HTERT RPE-1 (cell line): ENCODE data around the gene MOCOS.
"Not testable (repeated sequence)": the region's sequence is repeated elsewhere in the genome, so short reads cannot be mapped to it uniquely, and the experiment has no call there.

ENCODE experiments used
- in situ Hi-C: fragments of 300-500 bp; cut with MboI; formaldehyde crosslinking; loops from 4 replicates; pipeline ENCODE4 v1.14.3; 2020; ENCODE audit warnings: low sequenced_read_pairs

The MOCOS gene

DNA sequence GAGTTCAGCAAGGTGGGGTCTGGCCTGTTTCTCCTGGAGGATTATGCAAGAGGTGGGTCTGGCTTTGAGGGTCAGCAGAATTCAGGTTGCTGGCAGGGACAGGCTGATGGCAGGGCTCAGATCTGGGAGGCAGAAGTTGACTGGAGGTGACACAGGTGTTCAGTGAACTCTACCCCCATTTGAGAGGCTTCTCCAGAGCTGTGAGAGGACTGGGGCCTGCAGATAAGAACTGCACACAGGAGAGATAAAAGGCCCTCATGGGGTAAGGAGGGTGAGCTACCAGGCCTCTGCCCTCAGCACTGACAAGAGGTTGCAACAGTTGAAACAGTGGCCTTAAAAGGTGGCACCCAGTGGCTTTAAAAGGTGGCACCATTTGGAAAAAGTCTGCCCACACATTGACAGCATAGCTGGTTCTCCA is 13.1 kb downstream of the MOCOS start:
- in situ Hi-C loops, result no loop called here

DNA sequence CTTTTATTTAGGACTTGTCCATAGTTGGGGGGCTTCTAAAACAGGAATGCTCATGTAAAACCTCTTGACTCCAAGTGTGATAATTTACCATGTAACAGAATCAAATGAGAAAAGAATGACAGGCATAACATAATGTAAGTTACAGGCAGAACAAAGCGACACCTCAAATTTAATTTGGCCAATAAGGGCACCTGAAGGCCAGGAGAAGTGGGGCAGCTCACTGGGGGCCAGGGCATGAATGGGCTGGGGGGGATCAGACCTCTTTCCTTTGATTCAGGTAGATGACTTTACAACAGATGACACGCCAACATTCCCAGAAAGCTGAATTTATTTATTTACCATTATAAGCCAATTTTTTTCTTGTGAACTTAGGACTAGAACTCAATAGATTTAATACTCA is 14.5 kb downstream of the MOCOS start:
- in situ Hi-C loops, result no loop called here

DNA sequence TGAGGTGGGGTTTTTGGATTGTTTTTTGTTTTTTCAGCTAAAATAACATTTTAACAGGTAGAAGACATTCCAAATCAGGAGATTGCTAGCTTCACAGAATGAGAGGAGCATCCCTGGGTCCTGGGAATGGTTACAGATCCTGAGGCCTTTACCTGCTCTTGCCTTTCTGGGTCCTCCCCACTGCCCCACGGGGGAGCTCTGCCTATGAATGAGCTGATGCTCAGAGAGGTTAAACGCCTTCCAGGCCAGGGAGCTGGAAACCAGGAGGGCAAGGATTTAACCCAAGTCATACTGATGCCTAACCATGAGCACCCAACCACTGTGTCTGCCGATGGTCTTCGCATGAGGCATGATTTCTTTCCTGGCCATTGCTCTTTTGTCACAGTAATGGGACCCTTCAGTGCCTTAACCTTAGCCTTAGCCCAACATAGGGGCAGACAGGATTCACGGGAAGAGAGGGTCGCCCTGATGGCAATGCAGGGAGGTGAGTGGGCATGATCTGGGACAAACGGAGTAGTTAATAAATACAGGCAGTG is 16.1 kb downstream of the MOCOS start:
- in situ Hi-C loops, result no loop called here

DNA sequence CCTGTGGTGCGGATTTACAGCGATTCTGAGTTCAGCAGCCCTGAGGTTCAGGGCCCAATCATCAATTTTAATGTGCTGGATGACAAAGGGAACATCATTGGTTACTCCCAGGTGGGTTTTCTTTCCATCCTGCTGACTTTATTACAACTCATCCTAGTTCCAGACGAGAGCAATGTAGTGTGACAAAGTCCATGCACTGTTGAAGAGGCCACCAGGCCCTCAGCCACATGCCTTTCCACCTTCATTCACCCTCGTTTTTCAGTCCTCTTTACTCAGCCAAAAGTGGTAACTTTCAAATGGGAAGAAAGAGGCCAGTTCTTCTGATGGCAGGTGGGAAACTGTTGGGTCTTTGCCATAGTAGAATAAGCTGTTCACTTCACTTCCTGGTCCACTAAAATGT is 17.9 kb downstream of the MOCOS start:
- in situ Hi-C loops, result no loop called here

DNA sequence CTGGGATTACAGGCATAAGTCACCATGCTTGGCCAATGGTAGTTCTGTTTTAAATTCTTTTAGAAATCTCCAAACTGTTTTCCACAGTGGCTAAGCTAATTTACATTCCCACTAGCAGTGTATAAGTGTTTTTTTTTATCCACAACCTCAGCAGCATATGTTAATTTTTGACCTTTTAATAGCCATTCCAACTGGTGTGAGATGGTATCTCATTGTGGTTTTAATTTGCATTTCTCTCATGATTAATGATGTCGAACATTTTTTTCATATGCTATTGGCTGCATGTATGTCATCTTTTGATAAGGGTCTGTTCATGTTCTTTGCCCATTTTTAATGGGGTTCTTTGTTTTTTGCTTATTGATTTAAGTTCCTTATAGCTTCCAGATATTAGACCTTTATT is 20.0 kb downstream of the MOCOS start:
- in situ Hi-C loops, result no loop called here

DNA sequence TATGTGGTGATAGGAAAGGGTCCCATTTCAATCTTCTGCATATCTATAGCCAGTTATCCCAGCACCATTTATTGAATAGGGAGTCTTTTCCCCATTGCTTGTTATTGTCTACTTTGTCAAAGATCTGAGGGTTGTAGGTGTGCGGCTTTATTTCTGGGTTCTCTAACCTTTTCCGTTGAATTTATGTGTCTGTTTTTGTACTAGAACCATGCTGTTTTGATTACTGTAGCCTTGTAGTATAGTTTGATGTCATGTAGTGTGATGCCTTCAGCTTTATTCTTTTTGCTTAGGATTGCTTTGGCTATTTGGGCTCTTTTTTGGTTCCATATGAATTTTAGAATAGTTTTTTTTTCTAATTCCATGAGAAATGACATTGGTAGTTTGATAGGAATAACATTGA is 20.7 kb downstream of the MOCOS start:
- in situ Hi-C loops, result not testable (repeated sequence)

DNA sequence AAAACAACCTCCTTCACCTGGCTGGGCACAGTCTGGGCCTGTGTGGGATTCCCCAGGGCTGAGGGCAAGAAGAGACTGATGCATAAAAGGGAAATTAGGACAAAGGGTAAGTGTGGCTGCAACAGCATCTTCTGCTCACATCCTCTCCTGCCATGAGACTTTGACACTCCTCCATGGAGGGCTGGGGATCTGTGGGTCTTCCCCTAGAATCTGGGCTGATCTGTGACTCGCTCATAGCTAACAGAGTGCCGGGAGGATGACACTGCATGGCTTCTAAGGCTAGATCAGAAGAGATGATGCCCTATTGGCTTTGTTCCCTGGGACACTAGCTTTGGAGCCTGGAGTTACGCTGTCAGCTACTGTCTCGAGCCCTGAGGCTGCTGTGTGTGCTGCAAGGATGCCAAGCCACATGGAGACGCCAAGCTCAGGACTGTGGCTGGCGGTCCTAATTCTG is 24.3 kb downstream of the MOCOS start:
- in situ Hi-C loops, result no loop called here

DNA sequence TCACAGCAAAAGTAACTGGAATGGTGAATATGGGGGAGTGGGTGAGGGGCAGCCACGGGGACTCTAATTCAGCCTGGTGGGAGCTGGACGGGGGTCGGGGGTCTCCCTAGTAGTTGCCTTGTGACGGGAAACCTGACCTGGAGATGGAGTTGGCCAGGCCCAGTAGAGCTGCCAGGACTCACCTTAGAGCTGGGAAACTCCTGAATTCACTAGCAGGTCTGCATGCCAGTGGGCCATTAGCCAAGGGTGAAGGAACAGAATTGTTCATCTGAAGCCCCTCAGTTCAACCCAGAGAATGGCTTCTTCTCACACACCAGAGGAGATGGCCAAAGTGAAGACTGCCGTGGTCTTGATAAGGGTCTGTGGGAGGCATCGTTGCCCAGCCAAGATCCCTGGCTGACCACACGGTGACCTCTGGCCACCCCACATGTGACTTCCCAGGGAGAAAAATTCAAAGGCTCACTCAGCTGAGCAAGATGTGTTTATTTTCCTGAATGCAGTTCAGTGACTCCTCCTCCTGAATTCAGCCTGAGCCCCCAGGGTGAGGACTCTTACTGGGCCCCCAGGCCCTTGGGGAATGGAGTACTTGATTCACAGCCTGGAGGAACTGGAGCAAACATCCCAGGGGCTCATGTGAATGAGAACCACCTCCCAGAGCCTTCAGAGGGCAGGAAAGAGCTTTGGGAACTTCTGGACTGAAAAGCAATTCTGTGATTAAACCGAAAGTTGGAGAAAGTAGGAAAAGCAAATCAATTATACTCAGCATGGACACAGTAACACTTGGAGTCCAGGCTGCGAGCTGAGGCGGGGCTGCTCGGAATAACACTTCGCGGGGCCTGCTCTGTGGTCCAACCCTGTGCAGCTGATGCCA is 25.2 kb downstream of the MOCOS start:
- in situ Hi-C loops, result no loop called here

DNA sequence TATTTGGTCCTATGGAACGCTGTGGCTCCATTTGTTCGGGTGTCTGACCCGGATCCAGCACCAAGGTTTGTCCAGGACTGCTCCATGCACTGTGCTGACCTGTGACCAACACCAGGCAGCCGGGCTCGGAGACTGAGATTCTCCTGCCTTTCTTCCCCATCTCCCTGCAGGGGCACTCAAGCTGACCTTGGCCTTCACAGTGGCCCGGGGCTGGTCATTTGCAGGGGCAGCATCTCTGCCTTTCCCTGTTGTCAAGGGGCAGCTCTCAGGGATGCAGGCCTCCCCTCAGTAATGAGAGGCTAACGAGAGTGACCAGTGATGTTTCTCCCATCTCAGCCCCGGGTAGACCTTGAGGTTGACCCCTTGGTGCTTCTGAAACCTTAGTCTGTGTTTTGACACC is 27.5 kb downstream of the MOCOS start:
- in situ Hi-C loops, result no loop called here

DNA sequence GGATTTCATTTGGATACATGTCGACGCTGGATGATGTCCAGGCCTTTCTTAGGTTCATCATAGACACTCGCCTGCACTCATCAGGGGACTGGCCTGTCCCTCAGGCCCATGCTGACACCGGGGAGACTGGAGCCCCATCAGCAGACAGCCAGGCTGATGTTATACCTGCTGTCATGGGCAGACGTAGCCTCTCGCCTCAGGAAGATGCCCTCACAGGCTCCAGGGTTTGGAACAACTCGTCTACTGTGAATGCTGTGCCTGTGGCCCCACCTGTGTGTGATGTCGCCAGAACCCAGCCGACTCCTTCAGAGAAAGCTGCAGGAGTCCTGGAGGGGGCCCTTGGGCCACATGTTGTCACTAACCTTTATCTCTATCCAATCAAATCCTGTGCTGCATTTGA is 28.3 kb downstream of the MOCOS start:
- in situ Hi-C loops, result no loop called here

DNA sequence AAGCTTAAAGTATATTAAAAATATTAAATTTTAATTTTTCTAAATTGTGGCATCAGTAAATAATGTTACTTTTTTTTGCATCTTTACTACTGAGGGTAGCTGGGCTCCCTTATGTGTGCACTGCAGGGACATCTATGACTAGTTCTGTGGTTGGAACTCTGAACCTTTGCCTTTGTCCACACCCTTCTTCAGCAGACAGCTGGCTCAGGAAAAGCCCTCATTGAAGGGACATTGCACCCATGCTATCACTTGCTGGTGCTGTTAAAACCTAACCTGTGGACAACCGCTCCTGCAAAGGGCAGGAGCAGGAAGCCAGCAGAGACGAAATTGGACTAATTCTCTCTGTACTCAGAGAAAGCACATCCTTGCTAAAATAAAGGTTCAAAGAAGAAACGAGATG is 30.1 kb downstream of the MOCOS start:
- in situ Hi-C loops, result no loop called here

DNA sequence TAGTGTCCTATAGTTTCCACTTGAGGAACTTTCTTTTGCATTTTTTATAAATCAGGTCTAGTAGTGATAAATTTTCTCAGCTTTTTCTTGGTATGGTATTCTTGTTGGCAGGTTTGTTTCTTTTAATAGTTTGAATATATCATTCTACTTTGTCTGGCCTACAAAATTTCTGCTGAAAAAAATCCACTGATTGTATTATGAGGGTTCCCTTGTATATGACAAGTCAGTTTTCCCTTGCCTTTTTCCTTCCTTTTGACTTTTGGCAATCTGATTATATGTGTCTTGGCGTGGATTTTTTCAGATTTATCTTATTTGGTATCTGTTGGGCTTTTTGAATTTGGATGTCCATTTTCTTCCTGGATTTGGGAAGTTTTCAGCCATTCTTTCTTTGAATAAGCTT is 41.9 kb downstream of the MOCOS start:
- in situ Hi-C loops, result no loop called here

DNA sequence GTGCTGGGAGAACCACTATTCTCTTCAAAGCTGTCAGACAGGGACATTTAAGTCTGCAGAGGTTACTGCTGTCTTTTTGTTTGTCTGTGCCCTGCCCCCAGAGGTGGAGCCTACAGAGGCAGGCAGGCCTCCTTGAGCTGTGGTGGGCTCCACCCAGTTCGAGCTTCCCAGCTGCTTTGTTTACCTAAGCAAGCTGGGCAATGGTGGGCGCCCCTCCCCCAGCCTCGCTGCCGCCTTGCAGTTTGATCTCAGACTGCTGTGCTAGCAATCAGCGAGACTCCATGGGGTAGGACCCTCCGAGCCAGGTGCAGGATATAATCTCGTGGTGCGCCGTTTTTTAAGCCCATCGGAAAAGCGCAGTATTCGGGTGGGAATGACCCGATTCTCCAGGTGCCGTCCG is 53.2 kb downstream of the MOCOS start:
- in situ Hi-C loops, result not testable (repeated sequence)

DNA sequence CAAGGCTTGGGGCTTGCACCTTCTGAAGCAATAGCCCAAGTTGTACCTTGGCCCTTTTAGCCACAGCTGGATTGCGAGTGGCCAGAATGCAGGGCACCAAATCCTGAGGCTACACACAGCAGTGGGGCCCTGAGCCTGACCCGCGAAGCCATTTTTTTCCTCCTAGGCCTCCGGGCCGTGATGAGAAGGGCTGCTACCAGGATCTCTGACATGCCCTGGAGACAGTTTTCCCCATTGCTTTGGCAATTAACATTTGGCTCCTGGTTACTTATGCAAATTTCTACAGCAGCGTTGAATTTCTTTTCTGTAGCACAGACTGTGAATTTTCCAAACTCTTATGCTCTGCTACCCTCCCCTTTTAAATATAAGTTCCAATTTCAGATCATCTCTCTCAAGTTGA is 54.5 kb downstream of the MOCOS start:
- in situ Hi-C loops, result no loop called here

DNA sequence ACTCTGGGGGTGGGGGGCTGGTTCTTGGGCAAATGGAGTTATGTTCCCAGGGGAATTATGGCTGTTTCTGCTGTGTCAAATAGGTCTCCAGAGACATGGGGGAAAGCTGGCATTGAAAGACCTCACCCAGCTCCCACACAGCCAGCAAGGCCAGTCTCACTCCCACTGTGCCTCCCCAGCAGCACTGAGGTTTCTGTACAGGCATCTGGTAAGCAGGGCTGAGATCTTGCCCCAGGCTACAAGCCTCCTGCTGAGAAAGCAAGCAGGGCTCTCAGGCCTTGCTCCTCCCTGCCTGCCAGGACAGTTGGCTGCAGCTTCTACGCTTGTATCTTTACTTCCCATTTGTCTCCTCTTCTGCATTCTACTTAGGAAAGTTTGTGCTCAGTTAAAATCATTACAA is 59.7 kb downstream of the MOCOS start:
- in situ Hi-C loops, result no loop called here

DNA sequence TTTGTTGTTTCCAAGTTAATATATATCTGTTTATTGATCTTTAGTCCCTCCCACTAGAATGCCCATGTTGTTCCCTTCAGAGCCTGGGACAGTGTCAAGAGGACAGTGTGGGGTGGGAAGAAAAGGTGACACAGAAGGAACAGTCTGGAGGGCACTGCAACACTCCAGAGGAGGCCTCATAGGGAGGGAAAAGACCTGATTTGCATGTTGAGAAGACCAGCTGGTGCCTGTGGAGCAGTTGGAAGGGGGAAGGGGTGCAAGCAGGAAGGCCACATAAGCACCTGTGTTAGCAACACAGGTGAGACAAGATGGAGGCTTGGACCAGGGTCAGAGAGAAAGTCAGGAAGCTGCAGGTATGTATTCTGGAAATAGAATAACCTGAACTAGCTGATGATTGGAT is 62.1 kb downstream of the MOCOS start:
- in situ Hi-C loops, result no loop called here

DNA sequence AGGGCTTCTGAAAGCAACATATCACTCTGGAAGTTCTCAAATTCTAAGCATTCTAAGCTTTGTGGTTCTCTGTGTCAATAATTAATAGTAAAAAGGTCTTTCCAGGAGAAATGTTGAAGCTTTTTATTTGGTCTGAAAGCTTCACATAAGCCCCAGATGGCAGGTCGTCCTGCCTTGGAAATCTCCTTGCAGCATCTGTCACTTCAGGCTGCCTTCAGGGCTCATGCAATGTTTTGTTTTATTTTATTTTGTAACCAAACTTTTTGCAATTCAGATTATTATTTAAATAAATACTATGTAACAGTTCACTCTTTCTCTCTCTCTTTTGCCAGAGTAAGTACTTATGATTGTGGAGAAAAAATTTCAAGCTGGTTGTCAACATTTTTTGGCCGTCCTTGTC is 63.5 kb downstream of the MOCOS start:
- in situ Hi-C loops, result no loop called here

DNA sequence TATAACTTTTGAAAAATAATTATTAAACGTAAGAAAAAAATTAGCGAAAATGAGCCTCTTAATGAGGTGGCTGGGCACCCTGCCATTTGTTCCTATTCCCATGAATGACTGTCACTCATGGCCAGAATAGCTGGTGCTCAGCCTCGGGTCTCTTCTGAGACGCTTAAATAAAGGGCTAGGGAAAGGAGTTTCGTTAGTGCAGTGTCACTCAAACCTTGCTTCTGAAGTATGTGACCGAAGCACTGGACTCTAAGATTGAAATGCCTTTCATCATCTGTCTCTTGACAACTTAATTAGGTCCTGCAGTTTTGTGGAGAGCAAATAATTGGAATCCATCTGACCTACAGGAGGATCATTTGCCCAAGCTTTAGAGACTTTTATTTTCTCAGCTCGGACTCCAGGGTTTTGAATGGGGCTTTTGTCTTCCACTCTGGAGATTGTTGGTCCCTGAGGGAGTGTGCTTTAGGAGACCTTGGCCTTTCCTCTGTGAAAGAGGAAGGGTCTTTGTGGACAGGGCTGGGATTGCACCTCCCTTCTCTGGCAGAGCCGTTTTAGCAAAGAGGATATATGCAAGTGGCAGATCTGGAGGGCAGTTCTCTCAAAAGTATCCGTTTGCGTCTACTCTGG is 67.9 kb downstream of the MOCOS start:
- in situ Hi-C loops, result no loop called here

DNA sequence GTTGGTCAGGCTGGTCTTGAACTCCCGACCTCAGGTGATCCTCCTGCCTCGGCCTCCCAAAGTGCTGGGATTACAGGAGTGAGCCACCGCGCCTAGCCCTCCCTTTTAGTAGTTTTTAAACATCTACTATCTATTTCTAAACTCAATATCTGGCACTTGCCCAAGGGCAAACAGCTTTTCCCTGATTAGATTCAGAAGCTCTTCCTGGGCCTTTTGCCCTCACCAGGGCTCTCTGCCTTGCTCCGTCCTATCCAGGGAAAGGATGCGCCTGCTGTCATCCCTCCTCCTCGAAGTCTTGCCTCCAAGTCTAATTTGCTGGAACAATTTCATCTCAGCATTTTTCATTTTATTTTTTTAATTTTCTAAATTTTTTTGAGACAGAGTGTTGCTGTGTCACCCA is 68.8 kb downstream of the MOCOS start:
- in situ Hi-C loops, result no loop called here

DNA sequence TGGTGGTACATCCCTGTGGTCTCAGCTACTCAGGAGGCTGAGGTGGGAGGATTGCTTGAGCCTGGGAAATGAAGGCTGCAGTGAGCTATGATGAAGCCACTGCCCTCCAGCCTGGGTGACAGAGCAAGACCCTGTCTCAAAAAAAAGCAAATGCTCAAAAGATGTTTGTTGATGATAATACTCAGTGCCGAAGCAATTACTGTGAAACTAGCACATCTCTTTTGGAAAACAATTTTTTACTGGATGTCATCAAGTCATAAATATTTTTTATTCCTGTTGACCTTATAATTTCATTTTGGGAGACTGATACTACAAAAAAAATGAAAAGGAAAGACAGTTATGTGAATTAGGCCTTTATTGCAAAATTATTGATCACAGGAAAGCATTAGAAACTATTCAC is 75.7 kb downstream of the MOCOS start:
- in situ Hi-C loops, result no loop called here

DNA sequence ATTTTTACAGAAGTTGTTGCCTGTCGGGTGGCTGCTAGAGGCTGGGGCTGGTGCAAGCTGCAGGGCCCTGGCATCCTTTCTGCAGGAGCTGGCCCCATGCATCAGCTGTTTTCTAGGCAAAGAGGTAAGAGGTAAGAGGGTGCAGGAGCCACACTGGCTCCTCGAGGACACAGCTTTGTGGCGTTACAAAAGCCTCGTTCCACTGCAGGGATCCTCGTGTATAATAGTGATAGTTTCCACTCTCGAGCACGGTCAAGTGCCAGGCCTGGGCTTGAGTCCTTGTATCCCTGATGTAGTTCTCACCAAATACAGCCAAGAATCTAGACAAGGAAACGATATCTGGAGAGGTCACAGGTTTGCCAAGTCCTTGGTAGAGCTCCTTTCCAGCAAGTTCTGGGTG is 77.0 kb downstream of the MOCOS start:
- in situ Hi-C loops, result no loop called here

DNA sequence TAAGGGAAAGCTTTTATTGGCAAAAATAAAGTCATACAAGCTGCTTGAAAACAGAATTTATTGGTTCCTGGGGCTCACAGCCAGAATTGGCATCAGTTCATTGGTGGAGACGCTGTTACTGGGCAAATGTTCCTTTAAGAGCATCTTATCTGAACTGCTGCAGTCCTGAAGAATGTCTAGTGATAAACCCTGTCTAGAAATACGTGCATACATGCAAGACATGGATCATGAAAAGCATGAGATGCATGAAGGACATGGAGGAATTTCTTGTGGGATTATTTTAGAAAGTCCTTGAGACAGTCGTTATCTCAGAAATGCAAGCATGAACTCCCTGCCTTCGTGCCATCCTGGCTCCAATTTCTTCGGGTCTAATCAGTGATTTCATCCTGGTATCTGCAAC is 77.7 kb downstream of the MOCOS start:
- in situ Hi-C loops, result no loop called here
